Neutrophil (primary cell): Measurements from ENCODE around the gene GAS6.

Experiments used
- H3K27ac ChIP-seq: fragments of 200-600 bp; sonication (generic); 2 replicates; pipeline ENCODE4 v1.5.1; 2016; ENCODE audit warnings: mild to moderate bottlenecking, moderate library complexity
- H3K27me3 ChIP-seq: fragments of 200-600 bp; sonication (generic); 2 replicates; pipeline ENCODE4 v1.6.0; 2016; ENCODE audit warnings: mild to moderate bottlenecking
- H3K36me3 ChIP-seq: fragments of 200-600 bp; sonication (generic); 2 replicates; pipeline ENCODE4 v1.5.1; 2017
- H3K4me1 ChIP-seq, 2 experiments: fragments of 200-600 bp in 1 of 2; sonication (generic) in 1 of 2; 1 replicate in 1 of 2; 2 replicates in 1 of 2; pipeline versions ENCODE4 v1.5.1 to v1.6.1; 2013 to 2016; ENCODE audit warnings: low read depth in 1 of 2, low read length in 1 of 2, mild to moderate bottlenecking in 1 of 2, moderate library complexity in 1 of 2; ENCODE audit not compliant: control insufficient read depth in 1 of 2, insufficient read depth in 1 of 2
- H3K4me3 ChIP-seq, 2 experiments: fragments of 200-600 bp in 1 of 2; sonication (generic) in 1 of 2; 1 replicate in 1 of 2; 2 replicates in 1 of 2; pipeline ENCODE4 v1.5.1; 2013 to 2016; ENCODE audit warnings: low read depth in 1 of 2, low read length in 1 of 2, mild to moderate bottlenecking in 1 of 2, moderate library complexity in 1 of 2
- H3K9me3 ChIP-seq: fragments of 200-600 bp; sonication (generic); 2 replicates; pipeline ENCODE4 v1.5.1; 2016
- TF ChIP-seq, protein P1 (sequence below): fragments of 200-600 bp; sonication (generic); IDR thresholded peaks from 2 replicates; pipeline ENCODE4 v1.5.1; 2016; ENCODE audit warnings: antibody characterized with exemption

Gene GAS6

DNA sequence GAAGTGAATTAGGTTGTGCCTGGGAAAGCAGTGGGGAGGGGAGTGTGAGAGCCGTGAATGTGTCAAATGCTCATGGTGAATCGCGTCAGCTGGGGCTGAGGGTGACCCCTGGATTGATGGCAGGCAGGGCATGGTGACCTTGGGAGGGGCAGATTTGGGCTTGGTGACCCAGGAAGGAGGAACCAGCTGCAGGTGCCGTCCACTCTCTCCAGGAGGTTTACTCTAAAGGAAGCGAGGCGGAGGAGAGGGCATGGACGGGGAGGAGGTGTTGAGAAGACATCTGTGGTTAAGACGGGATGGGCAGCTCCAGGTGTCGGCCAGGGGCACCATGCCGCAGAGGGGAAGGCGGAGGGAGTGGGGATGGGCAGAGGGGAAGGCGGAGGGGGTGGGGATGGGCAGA lies 76.2 kb downstream of the GAS6 start:
- TF ChIP-seq, protein P1, sequence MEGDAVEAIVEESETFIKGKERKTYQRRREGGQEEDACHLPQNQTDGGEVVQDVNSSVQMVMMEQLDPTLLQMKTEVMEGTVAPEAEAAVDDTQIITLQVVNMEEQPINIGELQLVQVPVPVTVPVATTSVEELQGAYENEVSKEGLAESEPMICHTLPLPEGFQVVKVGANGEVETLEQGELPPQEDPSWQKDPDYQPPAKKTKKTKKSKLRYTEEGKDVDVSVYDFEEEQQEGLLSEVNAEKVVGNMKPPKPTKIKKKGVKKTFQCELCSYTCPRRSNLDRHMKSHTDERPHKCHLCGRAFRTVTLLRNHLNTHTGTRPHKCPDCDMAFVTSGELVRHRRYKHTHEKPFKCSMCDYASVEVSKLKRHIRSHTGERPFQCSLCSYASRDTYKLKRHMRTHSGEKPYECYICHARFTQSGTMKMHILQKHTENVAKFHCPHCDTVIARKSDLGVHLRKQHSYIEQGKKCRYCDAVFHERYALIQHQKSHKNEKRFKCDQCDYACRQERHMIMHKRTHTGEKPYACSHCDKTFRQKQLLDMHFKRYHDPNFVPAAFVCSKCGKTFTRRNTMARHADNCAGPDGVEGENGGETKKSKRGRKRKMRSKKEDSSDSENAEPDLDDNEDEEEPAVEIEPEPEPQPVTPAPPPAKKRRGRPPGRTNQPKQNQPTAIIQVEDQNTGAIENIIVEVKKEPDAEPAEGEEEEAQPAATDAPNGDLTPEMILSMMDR = no peak
- Histone ChIP-seq H3K9me3 (no peaks in the 10 kb centered on the region), H3K4me1 (no peaks in the 10 kb centered on the region), H3K36me3 (no peaks in the 10 kb centered on the region), H3K27ac (no peak overlapping the region), H3K4me3 (no peak overlapping the region), H3K27me3 (peaks cover 6% of the 10 kb centered on the region)

DNA sequence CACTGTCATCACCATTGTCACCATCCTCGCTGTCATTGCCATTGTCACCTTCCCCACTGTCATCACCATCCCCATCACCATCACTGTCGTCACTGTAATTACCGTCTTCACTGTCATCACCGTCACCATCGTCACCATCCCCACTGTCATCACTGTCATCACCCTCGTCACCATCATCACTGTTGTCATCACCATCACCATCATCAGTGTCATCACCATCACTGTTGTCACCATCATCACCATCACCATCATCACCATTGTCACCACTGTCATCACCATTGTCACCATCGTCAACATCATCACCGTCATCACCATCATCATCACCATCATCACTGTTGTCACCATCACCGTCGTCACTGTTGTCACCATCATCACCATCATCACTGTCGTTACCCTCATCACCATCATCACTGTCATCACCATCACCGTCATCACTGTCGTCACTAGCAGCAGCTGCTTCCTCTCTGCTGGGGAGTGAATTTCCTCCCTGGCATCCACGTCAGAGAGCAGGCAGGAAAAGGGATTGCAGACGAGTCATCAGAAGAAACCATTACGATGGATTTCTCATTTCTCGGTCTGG lies 77.5 kb downstream of the GAS6 start:
- H3K4me1 ChIP-seq = no peaks in the 10 kb centered on the region
- H3K9me3 ChIP-seq = no peaks in the 10 kb centered on the region
- TF ChIP-seq, protein P1 = no peak
- H3K4me3 ChIP-seq = no peak overlapping the region
- H3K36me3 ChIP-seq = no peaks in the 10 kb centered on the region
- H3K27ac ChIP-seq = no peak overlapping the region
- H3K27me3 ChIP-seq = peaks cover 6% of the 10 kb centered on the region

DNA sequence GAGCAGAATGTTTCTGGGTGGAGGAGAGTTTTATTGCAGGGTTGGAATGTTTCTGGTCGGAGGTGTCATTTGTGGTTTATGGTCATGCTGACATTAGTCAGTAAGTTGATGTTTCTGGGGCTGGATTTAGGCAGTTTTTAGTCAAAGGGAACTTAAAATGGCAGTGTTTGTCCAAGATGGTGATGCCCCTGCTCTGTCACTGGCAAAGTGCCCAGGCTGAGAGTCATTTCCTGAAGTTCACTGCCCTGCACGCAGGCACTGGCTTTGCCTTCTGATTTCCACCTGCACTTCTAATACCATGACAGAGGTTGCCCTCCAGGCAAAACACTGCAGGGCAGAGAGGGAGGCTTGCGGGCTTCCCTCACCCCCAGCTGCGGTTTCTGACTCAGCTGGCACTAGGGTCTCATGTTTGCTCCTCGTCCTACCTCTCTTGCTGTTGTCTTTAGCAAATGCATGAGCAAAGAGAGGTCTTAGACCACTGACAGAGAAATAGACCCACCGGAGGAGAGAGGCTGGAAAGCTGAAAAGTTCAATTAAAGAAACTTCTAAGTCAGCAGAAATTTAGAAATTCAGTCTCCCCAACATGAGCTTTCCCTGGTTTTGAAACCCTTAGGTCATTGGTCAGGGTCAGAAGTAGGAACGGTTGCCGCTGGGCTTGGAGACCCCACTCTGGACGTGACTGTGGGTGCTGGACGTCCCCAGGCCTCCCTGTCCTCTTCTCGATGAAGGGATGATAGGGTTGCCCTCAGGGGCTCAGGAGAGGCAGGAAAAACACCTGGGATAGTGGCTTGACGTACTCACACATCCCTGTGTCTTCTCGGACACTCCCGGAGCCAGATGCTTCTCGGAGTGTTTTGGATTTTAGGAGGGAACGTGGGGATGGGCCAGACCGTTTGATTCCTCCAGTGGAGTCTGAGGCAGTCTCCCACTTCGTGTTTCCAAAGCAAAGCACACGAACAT lies 78.5 kb downstream of the GAS6 start:
- peaks cover 6% of the 10 kb centered on the region for H3K27me3 ChIP-seq
- no peaks in the 10 kb centered on the region for H3K4me1 ChIP-seq
- H3K9me3 ChIP-seq = no peaks in the 10 kb centered on the region
- H3K36me3 ChIP-seq = no peaks in the 10 kb centered on the region
- no peak overlapping the region for H3K4me3 ChIP-seq
- TF ChIP-seq, protein P1 = no peak
- H3K27ac ChIP-seq = no peak overlapping the region

DNA sequence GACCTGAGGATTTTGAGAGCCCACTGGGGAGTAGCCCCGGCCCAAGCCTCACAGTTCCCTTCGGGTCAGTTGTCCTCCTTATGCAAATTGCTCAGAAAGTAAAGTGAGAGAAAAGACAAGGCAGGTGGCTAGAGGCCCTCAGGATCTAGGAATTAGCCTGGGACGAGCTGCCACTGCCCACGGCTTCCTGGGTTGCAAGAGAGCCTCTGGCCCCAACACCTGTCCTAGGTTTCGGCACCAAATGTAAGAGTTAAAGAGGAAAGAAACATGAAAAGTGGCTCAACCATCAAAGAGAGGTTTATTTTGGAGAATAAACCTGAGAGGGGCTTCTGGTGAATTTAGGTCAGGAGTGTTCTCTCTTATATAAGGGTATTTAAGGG lies 79.2 kb downstream of the GAS6 start:
- Histone ChIP-seq H3K4me3 (no peak overlapping the region), H3K4me1 (no peaks in the 10 kb centered on the region), H3K27ac (no peak overlapping the region), H3K9me3 (no peaks in the 10 kb centered on the region), H3K36me3 (no peaks in the 10 kb centered on the region), H3K27me3 (peaks cover 13% of the 10 kb centered on the region)
- TF ChIP-seq, protein P1 = no peak

DNA sequence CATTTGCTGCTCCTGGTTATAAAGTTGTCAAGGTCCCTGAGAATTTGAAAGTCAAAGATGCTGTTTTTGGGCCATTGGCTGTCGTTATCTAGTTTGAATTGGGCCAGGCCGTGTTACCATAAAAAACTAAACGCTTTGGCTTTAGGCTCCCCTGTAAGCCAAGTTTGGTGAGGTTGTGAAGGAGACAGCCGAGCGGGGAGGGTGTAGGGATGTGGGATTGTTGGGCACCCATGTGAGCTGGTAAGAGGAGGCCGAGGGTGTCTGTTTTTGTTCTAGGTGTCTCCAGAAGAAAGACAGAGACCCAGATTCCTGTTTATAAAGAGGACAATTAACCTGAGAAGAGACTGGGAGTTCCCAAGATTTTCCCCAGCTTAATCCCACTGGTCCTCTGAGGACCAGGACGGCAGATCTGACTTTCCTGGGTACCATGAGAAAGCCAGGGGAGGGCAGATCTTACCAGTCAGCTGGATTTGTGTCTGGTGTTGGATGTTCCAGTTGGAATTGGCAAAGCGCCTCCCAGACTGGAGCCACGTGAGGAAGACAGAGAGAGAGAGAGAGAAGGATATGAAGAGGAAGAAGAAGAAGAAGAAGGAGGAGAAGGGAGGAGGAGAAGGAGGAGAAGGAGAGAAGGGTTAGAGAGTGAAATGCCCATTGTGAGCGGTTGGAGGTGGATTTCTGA lies 79.8 kb downstream of the GAS6 start:
- peaks cover 17% of the 10 kb centered on the region for H3K27me3 ChIP-seq
- H3K27ac ChIP-seq = no peak overlapping the region
- no peaks in the 10 kb centered on the region for H3K9me3 ChIP-seq
- no peaks in the 10 kb centered on the region for H3K36me3 ChIP-seq
- TF ChIP-seq, protein P1 = no peak
- no peaks in the 10 kb centered on the region for H3K4me1 ChIP-seq
- H3K4me3 ChIP-seq = no peak overlapping the region
